Transverse colon (tissue), 4 donors: Measurements from ENCODE around the gene ANKRD65.
"Not testable (repeated sequence)": the region's sequence is repeated elsewhere in the genome, so short reads cannot be mapped to it uniquely, and the experiment has no call there.

ENCODE experiments used
- EP300 ChIP-seq: sonication (generic); formaldehyde crosslinking; IDR thresholded peaks from one replicate; pipeline ENCODE4 v1.6.1; 2017; ENCODE audit warnings: antibody characterized with exemption, low read depth
- POLR2A ChIP-seq: fragments of 450-650 bp; IDR thresholded peaks from one replicate; pipeline ENCODE4 v1.6.1; 2016; ENCODE audit warnings: antibody characterized with exemption, mild to moderate bottlenecking, moderate library complexity
- POLR2AphosphoS5 ChIP-seq, 3 donors: sonication (generic); formaldehyde crosslinking; IDR thresholded peaks; one replicate each; pipeline ENCODE4 v1.6.1; 2016; ENCODE audit warnings: antibody characterized with exemption in 3 of 3
- TF ChIP-seq, protein P1 (sequence below), 5 experiments: fragments of 200-600 bp in 3 of 5; fragments of 450-650 bp in 2 of 5; sonication (generic) in 3 of 5; IDR thresholded peaks; 1 replicate in 2 of 5; 2 replicates in 3 of 5; pipeline ENCODE4 v1.5.1; 2016 to 2017; ENCODE audit warnings: antibody characterized with exemption in 5 of 5, inconsistent platforms in 3 of 5, mild to moderate bottlenecking in 2 of 5, moderate library complexity in 1 of 5

DNA sequence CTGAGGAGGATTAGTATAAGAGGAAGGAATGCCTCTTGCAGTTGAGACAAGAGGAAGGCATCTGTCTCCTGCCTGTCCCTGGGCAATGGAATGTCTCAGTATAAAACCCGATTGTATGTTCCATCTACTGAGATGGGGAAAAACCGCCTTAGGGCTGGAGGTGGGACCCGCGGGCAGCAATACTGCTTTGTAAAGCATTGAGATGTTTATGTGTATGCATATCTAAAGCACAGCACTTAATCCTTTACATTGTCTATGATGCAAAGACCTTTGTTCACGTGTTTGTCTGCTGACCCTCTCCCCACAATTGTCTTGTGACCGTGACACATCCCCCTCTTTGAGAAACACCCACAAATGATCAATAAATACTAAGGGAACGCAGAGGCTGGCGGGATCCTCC, 10.8 kb downstream of the ANKRD65 start:
- TF ChIP-seq POLR2A; EP300; POLR2AphosphoS5 (IDR thresholded peaks at IDR 0.05): not testable (repeated sequence)
- TF ChIP-seq, protein P1, sequence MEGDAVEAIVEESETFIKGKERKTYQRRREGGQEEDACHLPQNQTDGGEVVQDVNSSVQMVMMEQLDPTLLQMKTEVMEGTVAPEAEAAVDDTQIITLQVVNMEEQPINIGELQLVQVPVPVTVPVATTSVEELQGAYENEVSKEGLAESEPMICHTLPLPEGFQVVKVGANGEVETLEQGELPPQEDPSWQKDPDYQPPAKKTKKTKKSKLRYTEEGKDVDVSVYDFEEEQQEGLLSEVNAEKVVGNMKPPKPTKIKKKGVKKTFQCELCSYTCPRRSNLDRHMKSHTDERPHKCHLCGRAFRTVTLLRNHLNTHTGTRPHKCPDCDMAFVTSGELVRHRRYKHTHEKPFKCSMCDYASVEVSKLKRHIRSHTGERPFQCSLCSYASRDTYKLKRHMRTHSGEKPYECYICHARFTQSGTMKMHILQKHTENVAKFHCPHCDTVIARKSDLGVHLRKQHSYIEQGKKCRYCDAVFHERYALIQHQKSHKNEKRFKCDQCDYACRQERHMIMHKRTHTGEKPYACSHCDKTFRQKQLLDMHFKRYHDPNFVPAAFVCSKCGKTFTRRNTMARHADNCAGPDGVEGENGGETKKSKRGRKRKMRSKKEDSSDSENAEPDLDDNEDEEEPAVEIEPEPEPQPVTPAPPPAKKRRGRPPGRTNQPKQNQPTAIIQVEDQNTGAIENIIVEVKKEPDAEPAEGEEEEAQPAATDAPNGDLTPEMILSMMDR (IDR thresholded peaks at IDR 0.05), result not testable (repeated sequence)
